ENCODE measurements around the gene PALLD. TPM values are rescaled to one million over a fixed set of nuclear protein-coding genes. Genes with fewer than 3 reads are reported as not detected.

PALLD gene
- total and polyA plus RNA-seq, 2 of the 8 experiments (the other 6 are each of a cell fraction or from before 2014, with no cell fraction given), result 10.5 to 25.0 TPM

GRCh38 chr4:168524006-168524405, 27.2 kb downstream of the PALLD start:
- Histone ChIP-seq H3K4me1 (replicated peaks in 1 of 4; ENCODE audit: control insufficient read depth in 3 of 4, insufficient read depth in 4 of 4, low read length in 3 of 4) (no peaks in the 10 kb centered on the region), H2BK5ac (ENCODE audit: low read depth, low read length) (no peak overlapping the region), H3K9me3 (ENCODE audit: insufficient read depth in 2 of 2, low read depth in 1 of 2, low read length in 1 of 2) (no peaks in the 10 kb centered on the region), H2BK20ac (ENCODE audit: low read length) (no peak overlapping the region), H3K23me2 (ENCODE audit: low read depth, low read length) (no peaks in the 10 kb centered on the region), H3K4me3 (ENCODE audit: extremely low read depth in 1 of 4, insufficient read depth in 2 of 4, low read depth in 3 of 4, low read length in 4 of 4) (no peak overlapping the region), H3K56ac (replicated peaks; ENCODE audit: insufficient read length, low read depth, low read length) (no peak overlapping the region), H3K36me3 (ENCODE audit: control insufficient read depth in 2 of 4, insufficient read depth in 4 of 4, low read length in 3 of 4) (no peaks in the 10 kb centered on the region), H3K18ac (ENCODE audit: extremely low read depth, low read length) (no peak overlapping the region), H2AFZ (ENCODE audit: low read length) (no peak overlapping the region), H3K79me2 (ENCODE audit: control insufficient read depth in 1 of 2, insufficient read depth in 2 of 2, low read length in 2 of 2) (no peaks in the 10 kb centered on the region), H3K79me1 (ENCODE audit: low read depth, low read length) (no peaks in the 10 kb centered on the region), H4K91ac (replicated peaks; ENCODE audit: insufficient read length, low read length) (no peak overlapping the region), H4K20me1 (replicated peaks in 1 of 2; ENCODE audit: control insufficient read depth in 1 of 2, insufficient read depth in 2 of 2, low read length in 2 of 2) (no peaks in the 10 kb centered on the region), H3K27me3 (replicated peaks in 1 of 4; ENCODE audit: control insufficient read depth in 3 of 4, extremely low read depth in 1 of 4, insufficient read depth in 3 of 4, low read length in 3 of 4) (peaks cover 0 to 1% (median 0%) of the 10 kb centered on the region in 4 experiments; a peak in 1 of 7 replicates), H3K14ac (ENCODE audit: insufficient read length) (no peak overlapping the region), H3K9ac (replicated peaks in 1 of 4; ENCODE audit: extremely low read depth in 1 of 4, low read depth in 3 of 4, low read length in 3 of 4) (no peak overlapping the region), H2BK12ac (ENCODE audit: low read depth, low read length) (no peak overlapping the region), H3K4me2 (ENCODE audit: insufficient read depth in 1 of 2, low read depth in 2 of 2, low read length in 2 of 2) (no peak overlapping the region), H2AK5ac (ENCODE audit: low read depth, low read length) (no peak overlapping the region), H4K8ac (ENCODE audit: extremely low read depth, insufficient read depth, low read length) (no peak overlapping the region), H3K23ac (ENCODE audit: insufficient read length) (no peak overlapping the region), H3K27ac (ENCODE audit: low read depth, low read length) (no peak overlapping the region), H2BK15ac (ENCODE audit: low read length) (no peak overlapping the region), H3K4ac (replicated peaks; ENCODE audit: insufficient read length, low read depth, low read length) (no peak overlapping the region), H4K5ac (ENCODE audit: insufficient read length, low read depth, low read length) (no peak overlapping the region), H2BK120ac (replicated peaks; ENCODE audit: low read depth, low read length) (no peak overlapping the region)
- no peak for DNase-seq (ENCODE audit: low read depth in 1 of 2, low spot score in 2 of 2)
- ChIA-PET CTCF (ENCODE audit: partially characterized antibody) (interaction anchor here (1.4 kb wide), 1 partner anchor 9 kb away, joined by 4 read pairs; no protein-coding TSS in a partner anchor), POLR2A (ENCODE audit: partially characterized antibody) (no interaction called here)
- no peak for FAIRE-seq
- no peak for TF ChIP-seq POU5F1 (IDR thresholded peaks at IDR 0.05; ENCODE audit: low read depth, low read length)
- no peak for TF ChIP-seq CEBPB (IDR thresholded peaks at IDR 0.05; ENCODE audit: low read depth, low read length)
- no peak for TF ChIP-seq EP300 (IDR thresholded peaks at IDR 0.05; ENCODE audit: borderline replicate concordance in 1 of 2, low read depth in 2 of 2, low read length in 2 of 2)
- no peak for TF ChIP-seq JUN (IDR thresholded peaks at IDR 0.05; ENCODE audit: low read depth, low read length)
- no peak for TF ChIP-seq SP1 (IDR thresholded peaks at IDR 0.05; ENCODE audit: low read depth, low read length)
- no peak for TF ChIP-seq PHF8 (conservative IDR thresholded peaks at IDR 0.05; ENCODE audit: low read depth, low read length)
- TF ChIP-seq CBX8 (IDR thresholded peaks at IDR 0.05; ENCODE audit: borderline replicate concordance, low read depth, low read length), result no peak
- no peak for TF ChIP-seq SAP30 (IDR thresholded peaks at IDR 0.05; ENCODE audit: insufficient read depth, insufficient replicate concordance, low read length)
- no peak for TF ChIP-seq E2F6 (IDR thresholded peaks at IDR 0.05)
- no peak for TF ChIP-seq TAF7 (optimal IDR thresholded peaks at IDR 0.05; ENCODE audit: borderline replicate concordance, low read depth, low read length)
- no peak for TF ChIP-seq GABPA (IDR thresholded peaks at IDR 0.05; ENCODE audit: borderline replicate concordance, insufficient read depth, low read length)
- no peak for TF ChIP-seq CTCF (IDR thresholded peaks at IDR 0.05; ENCODE audit: control extremely low read depth in 1 of 3, insufficient read depth in 1 of 3, low read depth in 1 of 3, low read length in 3 of 3)

Measured in H1 (cell line).